GM21717 (cell line): Measurements from ENCODE around the gene MAN1C1.

Source experiments
- ATAC-seq: cut with Tn5 transposase; IDR thresholded peaks from one replicate; pipeline ENCODE4 v1.9.1; 2021; ENCODE audit warnings: mild to moderate bottlenecking, moderate library complexity; ENCODE audit not compliant: unreplicated experiment

The MAN1C1 gene

DNA sequence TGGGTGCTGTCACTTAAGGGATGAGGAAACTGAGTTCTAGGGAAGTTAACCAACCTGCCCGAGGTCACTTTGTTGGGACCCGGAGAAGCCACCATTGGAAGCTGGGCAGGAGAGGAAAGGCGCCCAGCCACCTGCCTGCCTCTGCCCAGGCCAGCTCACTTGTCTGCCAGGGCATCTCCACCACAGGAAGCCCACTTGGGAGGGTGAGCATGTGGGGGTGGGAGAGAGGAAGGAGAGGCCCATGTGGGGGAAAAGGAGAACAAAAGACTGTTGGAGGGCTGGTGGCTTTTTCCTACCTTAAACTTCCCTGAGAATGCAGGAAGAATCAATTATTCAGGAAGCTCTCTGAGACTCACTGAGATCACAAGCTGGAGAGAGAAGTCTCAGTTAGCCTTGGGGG is 139.6 kb downstream of the MAN1C1 start:
- no peak for ATAC-seq

DNA sequence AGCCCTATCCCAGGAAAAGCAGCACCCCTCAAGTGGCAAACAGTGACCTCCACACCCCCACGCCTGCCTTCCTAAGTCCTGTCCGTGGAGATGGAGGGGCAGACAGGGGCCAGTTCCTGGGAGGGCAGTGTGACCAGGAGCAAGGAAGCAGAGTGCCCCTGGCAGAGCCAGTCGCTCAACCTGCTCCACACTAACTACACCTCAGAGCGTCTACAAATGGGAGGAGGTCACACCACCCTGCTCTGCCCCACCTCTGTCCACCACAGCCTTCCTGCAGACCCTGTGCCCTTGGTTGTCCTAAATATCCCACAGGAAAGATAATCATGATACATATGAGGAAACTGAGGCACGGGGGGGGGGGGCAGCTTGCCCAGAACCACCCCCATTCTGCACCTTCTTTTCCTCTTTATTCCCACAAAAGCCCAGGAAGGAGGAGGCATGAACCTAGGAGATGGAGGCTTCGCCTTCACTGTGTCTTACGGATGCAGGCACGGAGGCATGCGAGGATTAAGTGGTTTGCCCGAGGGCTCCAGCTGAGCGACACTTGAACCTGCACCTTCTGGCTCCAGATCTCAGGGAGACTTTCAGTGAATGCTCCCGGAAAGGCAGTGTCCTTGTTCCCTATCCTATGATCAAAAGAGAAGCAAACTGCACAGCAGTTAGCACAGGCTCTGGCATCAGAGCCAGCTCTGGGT is 140.7 kb downstream of the MAN1C1 start:
- no peak for ATAC-seq

DNA sequence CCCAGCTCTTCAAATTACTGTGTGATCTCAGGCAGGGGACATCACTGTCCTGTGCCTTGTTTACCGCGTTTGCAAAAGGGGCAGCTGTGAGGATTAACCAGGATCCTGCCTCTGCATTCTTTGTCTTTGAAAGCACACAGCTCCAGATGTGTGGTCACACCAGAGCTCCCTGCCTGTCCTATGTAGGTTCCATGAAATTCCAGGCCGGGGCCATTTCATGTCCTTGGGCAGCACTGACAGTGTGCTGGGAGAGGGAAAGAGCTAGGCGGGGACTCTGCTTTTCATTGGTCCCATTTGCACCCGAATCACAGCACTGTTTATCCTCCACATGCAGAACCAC is 141.2 kb downstream of the MAN1C1 start:
- no peak for ATAC-seq

DNA sequence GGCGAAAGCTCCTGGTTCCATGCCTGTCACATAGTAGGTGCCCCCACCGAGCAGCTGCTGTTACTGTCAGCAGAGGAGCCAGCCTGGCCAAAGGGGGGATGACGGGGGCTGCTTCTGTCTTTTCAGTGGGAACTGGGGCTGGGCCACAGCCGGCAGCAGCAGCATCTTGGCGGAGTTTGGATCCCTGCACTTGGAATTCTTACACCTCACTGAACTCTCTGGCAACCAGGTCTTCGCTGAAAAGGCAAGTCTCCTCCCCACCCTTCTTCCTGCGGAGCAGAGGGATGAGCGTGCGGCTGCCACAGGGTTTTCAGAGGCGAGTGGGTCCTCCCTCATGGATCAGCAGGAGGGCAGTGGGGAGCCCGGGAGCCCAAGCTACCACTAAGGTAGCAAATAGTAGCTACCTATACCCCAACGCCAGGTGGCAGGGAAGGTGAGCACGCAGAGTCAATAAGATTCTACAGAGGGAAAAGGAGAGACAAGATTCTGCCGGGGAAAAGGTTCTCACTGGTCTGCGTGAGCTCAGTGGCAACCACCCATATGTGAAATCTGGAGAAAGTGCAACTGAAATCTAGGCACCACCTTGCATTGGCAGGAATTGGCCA is 142.0 kb downstream of the MAN1C1 start:
- ATAC-seq: no peak

DNA sequence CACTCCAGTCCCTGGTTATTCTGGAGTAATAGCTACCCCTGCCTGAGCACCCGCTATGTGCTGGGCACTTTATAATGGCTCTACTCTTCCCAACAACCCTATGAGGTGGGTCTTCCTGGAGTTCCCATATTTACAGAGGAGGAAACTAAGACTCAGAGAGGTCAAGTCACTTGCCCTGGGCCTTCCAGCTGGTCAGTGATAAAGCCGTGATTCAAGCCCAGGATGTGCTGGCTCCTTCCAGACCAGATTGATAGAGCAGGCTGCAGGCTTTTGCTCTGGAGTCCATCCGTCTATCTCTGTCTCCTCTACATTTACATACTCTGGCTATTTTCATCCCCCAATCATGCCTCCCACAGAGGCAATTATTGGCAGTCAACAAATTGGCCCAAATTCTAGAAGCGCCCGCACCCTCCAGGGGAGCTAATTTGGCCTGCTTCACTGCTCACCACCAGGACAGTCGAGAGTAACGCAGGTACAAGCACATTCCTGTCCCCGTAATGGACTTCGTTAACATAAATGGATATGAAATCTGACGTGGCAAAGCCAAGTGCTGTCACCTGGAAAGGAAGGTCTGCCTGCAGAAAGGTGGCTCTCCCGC is 143.6 kb downstream of the MAN1C1 start:
- no peak for ATAC-seq

DNA sequence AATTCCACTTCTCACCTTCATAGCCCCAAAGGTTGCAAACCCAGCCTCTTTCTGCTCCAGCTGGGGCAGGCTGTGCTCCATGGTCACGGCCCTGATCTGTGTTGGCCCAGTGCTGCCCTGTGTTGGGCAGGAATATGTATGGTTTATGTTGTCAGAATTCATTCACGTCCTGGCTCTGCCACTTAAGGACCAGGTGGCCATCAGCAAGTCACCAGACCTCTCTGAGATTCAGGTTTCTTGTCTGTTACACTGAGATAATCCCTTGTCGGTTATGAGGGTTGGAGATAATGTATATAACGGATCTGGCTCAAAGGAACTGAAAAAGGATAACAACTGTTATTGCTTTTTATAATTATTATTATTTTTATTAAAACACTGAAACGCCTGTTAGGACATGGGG is 144.3 kb downstream of the MAN1C1 start:
- no peak for ATAC-seq

DNA sequence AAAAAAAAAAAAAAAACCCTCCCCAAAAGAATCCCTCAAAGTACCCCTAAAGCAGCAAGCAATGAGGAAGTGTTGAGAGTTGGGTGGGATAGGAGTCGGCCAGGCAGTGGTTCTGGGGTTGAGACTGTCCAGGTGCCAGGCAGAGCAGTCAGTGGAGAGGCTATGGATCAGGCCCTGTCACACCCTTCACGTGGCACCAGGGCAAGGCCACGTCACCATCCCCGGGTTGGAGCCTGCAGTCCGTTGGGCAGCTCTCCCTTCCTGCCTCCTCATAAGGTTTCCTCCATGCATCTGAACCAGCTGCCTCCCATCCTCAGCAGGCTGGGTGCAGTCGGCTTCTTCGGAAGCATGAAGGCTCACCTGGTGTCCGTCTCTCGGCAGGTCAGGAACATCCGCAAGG is 146.9 kb downstream of the MAN1C1 start:
- ATAC-seq: no peak

DNA sequence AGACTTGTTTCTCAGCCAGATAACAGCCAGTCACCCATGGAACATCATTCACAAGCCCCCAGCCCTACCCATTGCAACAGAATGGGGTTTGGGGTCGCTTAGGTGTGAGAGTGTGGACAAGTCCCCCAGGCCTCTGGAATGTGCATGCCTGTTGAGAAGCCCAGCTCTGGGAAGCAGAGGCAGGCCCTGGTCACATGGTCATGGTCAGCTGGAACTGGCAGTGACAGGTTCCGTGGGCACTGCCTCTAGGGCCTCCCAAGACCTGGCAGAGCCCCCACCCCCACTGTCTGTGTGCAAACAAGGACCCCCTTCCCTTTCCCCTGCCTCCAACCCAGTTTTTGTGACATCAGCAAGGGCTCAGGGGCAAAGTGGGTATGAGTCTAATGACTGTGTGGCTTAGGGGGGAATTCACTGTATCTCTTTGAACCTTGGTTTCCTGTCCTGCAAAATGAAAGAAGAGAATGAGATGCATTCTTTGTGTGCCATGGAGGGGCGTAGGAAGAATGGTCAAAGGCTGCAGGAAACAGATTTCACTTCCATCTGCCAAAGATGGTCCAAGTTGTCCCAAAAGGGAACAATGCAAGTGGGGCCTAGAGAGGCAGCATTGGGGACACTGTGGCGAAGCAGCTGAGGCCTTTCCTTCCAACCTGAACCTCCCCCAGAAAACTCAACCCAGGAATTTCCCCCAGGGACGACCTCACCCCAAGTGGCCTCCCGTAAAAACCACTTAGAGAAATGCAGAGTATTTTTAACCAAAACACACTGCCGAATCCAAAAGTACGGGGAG is 148.7 kb downstream of the MAN1C1 start:
- no peak for ATAC-seq

DNA sequence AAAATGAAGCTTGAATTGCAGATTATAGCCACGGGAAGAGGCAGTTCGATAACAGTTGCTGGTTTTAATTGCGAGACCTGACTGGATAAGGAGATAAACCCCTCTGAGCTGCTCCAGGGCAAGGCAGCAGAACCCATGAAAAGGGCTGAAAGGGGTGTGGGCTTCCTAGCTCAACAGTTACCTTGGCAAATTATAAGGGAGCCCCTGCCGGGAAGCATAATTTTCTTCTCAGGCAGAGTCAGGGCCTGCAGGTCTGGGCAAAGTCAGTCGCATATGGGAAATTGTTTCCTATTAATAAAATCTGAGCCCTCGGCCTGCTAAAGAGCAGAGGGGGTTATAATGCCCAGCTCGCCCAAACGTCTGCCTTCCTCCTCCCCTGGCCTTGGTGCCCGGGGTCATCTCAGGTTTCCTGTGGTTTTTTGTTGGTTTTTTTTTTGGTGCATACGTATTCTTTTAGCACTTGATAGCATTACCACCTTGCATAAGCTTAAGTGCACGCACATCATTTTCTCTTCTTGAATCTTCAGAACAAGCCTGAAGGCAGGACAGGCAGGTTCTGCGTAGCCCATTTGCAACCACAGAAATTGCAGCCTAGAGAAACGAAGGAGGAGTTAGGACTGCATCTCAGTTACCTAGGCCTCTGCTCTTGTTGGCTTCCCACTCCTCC is 149.5 kb downstream of the MAN1C1 start:
- no peak for ATAC-seq

DNA sequence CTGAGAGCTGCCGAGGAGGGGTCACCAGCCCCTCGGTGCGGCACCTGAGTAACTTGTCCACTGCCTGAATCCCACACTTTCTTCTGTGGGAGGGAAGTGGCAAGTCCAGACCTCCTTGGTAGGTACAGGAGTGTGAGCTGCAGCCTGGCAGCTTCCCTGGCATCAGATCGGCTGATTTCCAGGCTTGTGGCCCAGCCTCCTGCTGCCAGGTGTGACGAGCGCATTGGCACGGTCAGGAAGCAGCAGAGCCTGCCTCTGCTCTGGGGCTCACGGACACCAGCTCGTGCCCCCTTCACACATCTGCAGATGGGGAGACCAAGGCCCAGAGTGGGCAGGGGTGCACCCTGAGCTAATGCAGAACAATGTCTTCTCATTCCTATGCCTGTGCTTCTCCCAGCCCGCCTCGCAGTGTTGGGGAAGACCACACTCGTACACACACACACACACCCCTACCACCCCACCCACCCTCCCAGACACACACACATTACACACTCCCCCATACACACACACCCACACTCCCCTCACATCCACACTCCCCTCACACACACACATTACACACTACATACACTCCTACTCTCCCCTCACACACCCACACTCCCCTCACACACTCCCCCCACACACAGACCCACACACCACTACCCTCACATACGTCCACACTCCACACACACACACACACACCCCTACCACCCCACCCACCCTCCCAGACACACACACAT is 150.3 kb downstream of the MAN1C1 start:
- no peak for ATAC-seq

DNA sequence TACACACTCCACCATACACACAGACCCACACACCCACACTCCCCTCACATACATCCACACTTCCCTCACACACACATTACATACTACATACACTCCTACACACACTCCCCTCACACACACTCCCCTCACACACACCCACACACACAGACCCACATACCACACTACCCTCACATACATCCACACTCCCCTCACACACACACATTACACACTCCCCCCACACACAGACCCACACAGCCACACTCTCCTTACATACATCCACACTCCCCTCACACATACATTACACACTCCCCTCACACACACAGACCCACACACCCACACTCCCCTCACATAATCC is 150.8 kb downstream of the MAN1C1 start:
- ATAC-seq: no peak

DNA sequence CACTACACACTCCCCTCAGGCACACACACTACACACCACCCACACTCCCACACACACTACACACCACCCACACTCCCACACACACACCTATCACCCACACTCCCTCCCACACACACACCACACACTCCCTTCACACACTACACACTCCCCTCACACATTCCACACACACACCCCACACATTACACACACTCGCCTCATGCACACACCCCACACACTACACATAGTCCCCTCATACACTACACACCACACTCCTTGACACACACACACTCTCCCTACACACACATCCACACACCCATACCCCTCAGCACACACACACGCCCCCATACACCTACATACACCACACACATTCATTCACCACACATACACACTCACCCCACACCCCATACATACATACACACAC is 152.4 kb downstream of the MAN1C1 start:
- ATAC-seq: no peak

DNA sequence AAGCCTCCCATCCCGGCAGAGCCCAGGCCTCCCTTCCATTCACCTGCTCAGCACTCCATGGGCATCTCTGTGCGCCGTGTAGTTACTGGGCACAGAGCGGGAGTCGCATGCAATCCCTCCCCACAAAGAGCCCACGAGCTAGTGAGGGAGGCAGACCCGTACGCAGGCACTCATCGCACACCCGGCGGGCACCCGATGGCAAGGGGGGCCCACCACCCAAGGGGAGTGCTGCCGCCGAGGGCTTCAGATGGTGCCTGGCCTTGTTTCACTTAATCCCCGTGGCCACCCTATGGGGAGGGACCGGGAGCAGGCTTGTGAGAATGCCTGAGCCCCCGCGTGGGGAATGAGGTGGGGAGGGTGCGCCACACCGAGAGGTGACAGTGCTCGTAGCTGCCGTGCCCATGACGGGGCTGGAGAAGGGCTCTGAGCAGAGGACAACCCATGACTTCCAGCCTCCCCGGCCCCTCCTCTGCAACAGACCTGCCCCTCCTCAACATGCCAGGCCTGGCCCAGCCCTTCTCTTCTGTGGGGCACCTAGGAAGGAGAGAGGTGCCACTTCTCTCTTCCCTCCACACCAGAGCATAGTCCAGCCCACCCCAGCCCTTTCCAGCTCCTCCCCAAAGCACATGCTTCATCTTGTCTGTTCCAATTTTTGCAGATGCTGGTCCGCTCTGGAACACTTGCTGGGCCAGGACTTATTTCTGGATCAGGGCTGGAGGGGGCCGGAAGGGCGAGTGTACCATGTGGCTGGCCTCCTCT is 153.2 kb downstream of the MAN1C1 start:
- no peak for ATAC-seq

DNA sequence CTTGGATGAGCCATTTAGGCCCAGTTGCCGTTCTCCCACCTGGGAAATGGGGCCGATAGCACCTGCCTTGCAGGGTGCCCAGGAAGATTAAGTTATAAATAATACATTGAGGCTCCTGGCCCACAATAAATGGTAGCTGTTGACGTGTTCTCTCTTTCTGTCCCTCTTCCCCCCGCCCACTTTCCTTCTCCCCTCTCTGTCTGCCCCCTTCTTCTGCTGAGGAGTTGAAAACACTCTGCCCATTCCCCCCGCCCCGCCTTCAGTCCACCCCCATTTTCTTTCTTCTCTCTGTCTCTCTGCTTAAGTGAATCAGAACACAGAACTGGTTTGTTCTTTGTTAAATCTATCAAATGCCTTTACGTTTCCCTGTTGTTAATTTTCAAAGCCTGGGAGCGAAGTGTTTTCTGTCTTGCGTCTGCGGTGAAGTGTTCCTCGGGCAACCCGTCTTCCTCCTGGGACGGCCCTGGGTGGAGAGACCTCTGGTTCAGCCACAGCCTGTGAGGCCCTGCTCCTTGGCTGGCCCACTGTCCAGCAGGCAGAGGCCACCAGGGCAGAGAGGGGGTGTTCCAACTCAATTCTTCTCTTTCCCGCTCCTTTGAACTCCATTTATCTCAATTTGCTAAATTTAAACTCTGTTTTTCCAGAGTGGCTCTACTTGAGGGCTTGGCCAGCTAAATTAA is 154.1 kb downstream of the MAN1C1 start:
- ATAC-seq: no peak

DNA sequence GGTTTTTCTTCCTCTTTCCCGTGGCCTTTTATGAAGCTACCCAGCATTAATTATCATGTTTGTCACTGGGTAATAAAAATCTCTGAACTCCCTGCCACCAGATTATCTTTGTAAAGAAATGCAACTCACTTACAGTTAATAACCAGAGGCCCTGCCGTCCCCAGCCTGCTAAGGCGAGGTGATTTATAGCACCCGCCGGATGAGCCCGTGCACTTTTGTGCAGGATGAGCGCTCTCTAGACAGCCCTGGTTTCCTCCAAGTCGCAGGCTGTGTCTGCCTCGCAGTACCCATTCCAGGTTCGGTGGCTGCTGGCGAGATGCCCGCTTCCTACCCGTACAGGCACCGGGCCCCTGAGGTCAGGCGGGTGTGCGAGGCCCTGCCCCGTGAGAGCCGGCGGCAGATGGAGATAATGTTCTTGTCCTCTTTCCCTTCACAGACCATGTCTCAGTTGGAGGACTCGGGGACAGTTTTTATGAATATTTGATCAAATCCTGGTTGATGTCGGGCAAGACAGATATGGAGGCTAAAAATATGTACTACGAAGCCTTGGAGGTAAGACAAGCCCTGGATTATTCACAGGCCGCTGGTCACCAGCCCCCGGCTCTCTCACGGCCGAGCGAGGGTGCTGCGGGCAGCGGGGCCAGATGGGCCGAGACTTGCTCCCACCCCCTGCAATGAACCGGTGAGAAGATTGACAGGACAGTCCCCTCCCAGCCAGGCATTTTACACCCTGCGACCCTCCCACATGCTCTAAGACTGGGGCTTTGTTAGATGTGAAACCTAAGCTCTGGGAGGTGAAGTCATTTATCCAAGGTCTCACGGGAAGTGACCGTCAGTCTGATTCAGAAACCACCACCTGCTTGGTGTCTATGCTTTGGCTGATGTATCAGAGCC is 154.9 kb downstream of the MAN1C1 start:
- no peak for ATAC-seq

DNA sequence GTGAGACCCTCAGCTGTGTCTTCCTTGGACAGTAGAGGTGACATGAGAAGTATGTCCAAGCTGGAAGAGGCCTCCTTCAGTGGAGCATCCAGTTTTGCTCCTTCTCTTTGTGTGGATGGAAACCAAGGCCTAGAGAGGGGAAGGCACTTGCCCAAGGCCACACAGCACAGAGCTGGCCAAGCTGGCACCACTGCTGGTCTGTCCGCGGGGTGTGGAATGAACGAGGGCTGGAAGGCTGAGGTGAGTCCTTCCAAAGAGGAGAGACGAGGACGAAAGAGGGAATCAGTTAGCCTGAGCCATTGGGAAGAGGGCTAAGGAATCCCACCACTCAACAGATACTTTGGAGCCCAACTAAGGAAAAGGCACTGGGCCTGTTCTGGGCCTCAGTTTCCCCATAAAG is 155.6 kb downstream of the MAN1C1 start:
- no peak for ATAC-seq

DNA sequence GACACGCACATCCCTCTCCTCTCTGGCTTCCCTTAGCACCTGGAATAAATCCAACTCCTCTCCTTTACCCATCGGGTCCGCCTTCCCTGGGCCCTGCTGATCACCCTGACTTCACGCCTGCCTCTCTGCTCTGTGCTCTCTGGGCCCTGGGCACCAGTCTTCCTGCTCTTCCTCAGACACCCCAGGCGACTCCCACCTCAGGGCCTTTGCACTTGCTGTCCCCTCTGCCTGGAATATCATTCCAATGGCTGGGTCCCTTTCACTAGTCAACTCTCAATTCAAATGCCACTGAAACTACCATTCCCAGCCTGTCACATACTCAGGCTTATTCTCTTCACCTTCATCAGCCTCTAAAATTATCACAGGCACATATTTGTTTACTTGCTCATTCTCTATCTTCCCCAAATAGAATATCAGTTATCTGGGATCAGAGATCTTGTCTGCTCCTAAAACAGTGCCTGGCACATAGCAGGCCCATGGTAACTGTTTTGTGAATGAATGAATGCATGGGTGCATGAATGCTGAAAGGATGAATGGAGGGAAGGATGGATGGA is 156.2 kb downstream of the MAN1C1 start:
- no peak for ATAC-seq

DNA sequence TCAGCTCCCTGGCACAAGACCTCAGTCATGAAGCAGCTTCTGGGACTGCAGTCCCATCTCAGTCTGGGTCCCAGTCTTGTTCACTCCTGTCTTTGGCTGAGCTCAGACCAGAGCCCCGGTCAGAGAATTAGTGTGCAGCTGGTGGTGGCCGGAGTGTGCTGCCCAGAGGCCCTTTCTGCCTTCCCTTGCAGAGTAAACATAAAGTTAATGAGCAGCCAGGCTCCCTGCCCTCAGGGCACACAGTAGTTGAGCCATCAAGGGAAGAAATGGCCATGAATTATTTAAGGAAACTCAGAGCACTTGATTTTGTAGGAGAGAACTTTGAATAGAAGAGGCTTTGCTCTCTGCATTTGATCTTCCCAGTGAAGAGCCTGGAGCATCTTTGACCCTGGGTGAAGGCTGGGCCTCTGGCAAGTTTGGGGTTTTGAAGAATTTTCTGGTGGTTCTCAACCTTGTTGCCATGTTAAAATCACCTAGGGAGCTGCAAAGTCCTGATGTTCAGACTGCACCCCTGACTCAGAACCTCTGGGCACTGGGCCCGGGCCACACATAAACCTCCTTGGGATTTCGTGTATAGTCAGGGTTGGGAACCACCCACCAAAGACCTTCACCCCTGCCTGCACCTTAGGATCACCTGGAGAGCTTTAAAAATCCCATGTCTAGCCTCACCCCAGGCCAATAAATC is 157.0 kb downstream of the MAN1C1 start:
- ATAC-seq: no peak
